ENCODE results near the gene ANKRD65. TPM values are rescaled to one million over a fixed set of nuclear protein-coding genes. Genes with fewer than 3 reads are reported as not detected.

Gene ANKRD65
- total and polyA plus RNA-seq, 11 donors: 0.58 to 4.0 (median 1.3) TPM

GRCh38 chr1:1377540-1378205 lies 43.4 kb downstream of the ANKRD65 start:
- intact Hi-C loops (cut with DNase I): loop anchor here in 5 of 10 donors (10.0 kb wide), 2 partner anchors 127 to 263 kb away; partner anchors contain the start of gene C1orf159 (in 1 of the 5)
- H3K4me3 ChIP-seq: no peak overlapping the region
- no peaks in the 10 kb centered on the region for H3K27me3 ChIP-seq
- TF ChIP-seq CTCF (IDR thresholded peaks at IDR 0.05): no peak
- no peak for TF ChIP-seq POLR2A (IDR thresholded peaks at IDR 0.05)
- peaks cover 10 to 25% (median 21%) of the 10 kb centered on the region in 12 donors for H3K4me1 ChIP-seq
- ATAC-seq (no peak), DNase-seq (no peak)
- peaks cover 0 to 20% (median 9%) of the 10 kb centered on the region in 9 donors for H3K36me3 ChIP-seq
- no peaks in the 10 kb centered on the region for H3K9me3 ChIP-seq
- no peak overlapping the region for H3K27ac ChIP-seq
- 93 to 95% (median 94%) methylated on average over 16 of the region's 16 CpGs for WGBS, 4 donors

GRCh38 chr1:1376551-1377226 lies 44.4 kb downstream of the ANKRD65 start:
- H3K36me3 ChIP-seq: peaks cover 0 to 18% (median 9%) of the 10 kb centered on the region in 9 donors
- no peak for ATAC-seq
- no peaks in the 10 kb centered on the region for H3K27me3 ChIP-seq
- H3K4me1 ChIP-seq: peaks cover 10 to 35% (median 30%) of the 10 kb centered on the region in 12 donors
- TF ChIP-seq POLR2A (IDR thresholded peaks at IDR 0.05) (no peak), CTCF (IDR thresholded peaks at IDR 0.05) (no peak)
- H3K27ac ChIP-seq: no peak overlapping the region
- H3K4me3 ChIP-seq: peak overlapping the region in 2 of 12 donors; percentile 83 to 100
- intact Hi-C loops (cut with DNase I): loop anchor here in 5 of 10 donors (10.0 kb wide), 2 partner anchors 128 to 262 kb away; partner anchors contain the start of gene C1orf159 (in 1 of the 5)
- no peaks in the 10 kb centered on the region for H3K9me3 ChIP-seq
- whole genome bisulfite sequencing, 4 donors: 90 to 94% (median 92%) methylated on average over 10 of the region's 10 CpGs
- no peak for DNase-seq

GRCh38 chr1:1374929-1375662 lies 46.0 kb downstream of the ANKRD65 start, which contains the start of gene AURKAIP1:
TSS of gene AURKAIP1 (minus strand) at chr1:1375207. CDS start at chr1:1374756, 451 bp downstream.
- DNase-seq (peak; percentile 98 to 99 (median 99)), ATAC-seq (peak; percentile 95 to 98 (median 96))
- Histone ChIP-seq H3K4me1 (peaks cover 10 to 42% (median 33%) of the 10 kb centered on the region in 12 donors), H3K36me3 (peaks cover 0 to 16% (median 9%) of the 10 kb centered on the region in 9 donors), H3K4me3 (peak within 1 kb of the TSS; percentile 78 to 100 (median 94)), H3K9me3 (no peaks in the 10 kb centered on the region), H3K27me3 (no peaks in the 10 kb centered on the region), H3K27ac (peak within 1 kb of the TSS; percentile 82 to 99 (median 96))
- TF ChIP-seq POLR2A (IDR thresholded peaks at IDR 0.05): peak; percentile 12 to 76
- TF ChIP-seq CTCF (IDR thresholded peaks at IDR 0.05): peak in 6 of 12 donors; percentile 17 to 62 (median 34)
- WGBS, 4 donors: 0% methylated on average over 40 to 85 of the region's 85 CpGs
- intact Hi-C loops (cut with DNase I): loop anchor here in 5 of 10 donors (1.0 to 10.0 kb wide), 3 partner anchors 24 to 260 kb away; partner anchors contain the start of genes C1orf159 (in 1 of the 5) and CCNL2 (in 1 of the 5)
